ENCODE measurements around the gene PRG3. TPM values are rescaled to one million over a fixed set of nuclear protein-coding genes. Genes with fewer than 3 reads are reported as not detected.

The PRG3 gene
- total RNA-seq, 6 donors from 2014 or later = not detected

GRCh38 chr11:57402188-57403002, 21.4 kb upstream of the PRG3 start:
- TF ChIP-seq POLR2A (IDR thresholded peaks at IDR 0.05) (no peak), EP300 (IDR thresholded peaks at IDR 0.05) (no peak), CTCF (IDR thresholded peaks at IDR 0.05) (no peak), POLR2AphosphoS5 (IDR thresholded peaks at IDR 0.05) (no peak)
- H3K9me3 ChIP-seq = no peaks in the 10 kb centered on the region
- H3K27ac ChIP-seq = no peak overlapping the region
- ATAC-seq (ENCODE audit: low FRiP score in 2 of 2) (no peak), DNase-seq (no peak)
- no peaks in the 10 kb centered on the region for H3K27me3 ChIP-seq
- WGBS, 2 donors = 44 to 57% methylated on average over 6 of the region's 6 CpGs
- peaks cover 14 to 16% (median 15%) of the 10 kb centered on the region in 4 donors for H3K4me1 ChIP-seq
- H3K4me3 ChIP-seq = no peak overlapping the region
- peaks cover 3 to 11% (median 4%) of the 10 kb centered on the region in 4 donors for H3K36me3 ChIP-seq

- Histone ChIP-seq H3K27me3 (no peaks in the 10 kb centered on the region), H3K27ac (no peak overlapping the region), H3K4me1 (no peaks in the 10 kb centered on the region), H3K4me3 (no peak overlapping the region), H3K36me3 (no peaks in the 10 kb centered on the region), H3K9me3 (no peaks in the 10 kb centered on the region)
- TF ChIP-seq EP300 (IDR thresholded peaks at IDR 0.05) (no peak), POLR2AphosphoS5 (IDR thresholded peaks at IDR 0.05) (no peak), CTCF (IDR thresholded peaks at IDR 0.05) (no peak), POLR2A (IDR thresholded peaks at IDR 0.05) (no peak)
- DNase-seq = no peak
- no peak for ATAC-seq (ENCODE audit: low FRiP score in 2 of 2)
- WGBS, 2 donors = 87 to 93% methylated on average over 4 of the region's 4 CpGs
These were observed 19.1 kb upstream of the PRG3 start for GRCh38 chr11:57399972-57400578.

GRCh38 chr11:57399221-57399620, 18.3 kb upstream of the PRG3 start:
- TF ChIP-seq POLR2AphosphoS5 (IDR thresholded peaks at IDR 0.05) (no peak), CTCF (IDR thresholded peaks at IDR 0.05) (no peak), EP300 (IDR thresholded peaks at IDR 0.05) (no peak), POLR2A (IDR thresholded peaks at IDR 0.05) (no peak)
- Histone ChIP-seq H3K27me3 (no peaks in the 10 kb centered on the region), H3K36me3 (no peaks in the 10 kb centered on the region), H3K27ac (no peak overlapping the region), H3K4me1 (no peaks in the 10 kb centered on the region), H3K9me3 (no peaks in the 10 kb centered on the region), H3K4me3 (no peak overlapping the region)
- no peak for DNase-seq
- WGBS, 2 donors = 76 to 80% methylated on average over 5 of the region's 5 CpGs
- no peak for ATAC-seq (ENCODE audit: low FRiP score in 2 of 2)

GRCh38 chr11:57397394-57397990, 16.5 kb upstream of the PRG3 start:
- no peak for TF ChIP-seq CTCF (IDR thresholded peaks at IDR 0.05)
- 64 to 71% methylated on average over 4 of the region's 4 CpGs for WGBS, 2 donors

More at GRCh38 chr11:57397394-57397990, 16.5 kb upstream of the PRG3 start:
- Histone ChIP-seq H3K27me3 (no peaks in the 10 kb centered on the region), H3K9me3 (no peaks in the 10 kb centered on the region), H3K36me3 (no peaks in the 10 kb centered on the region), H3K4me3 (no peak overlapping the region), H3K4me1 (no peaks in the 10 kb centered on the region), H3K27ac (no peak overlapping the region)
- ATAC-seq (ENCODE audit: low FRiP score in 2 of 2) = no peak
- no peak for DNase-seq

All from upper lobe of left lung (tissue), 6 donors.